ENCODE results near the gene EFNA1.

Gene EFNA1

DNA sequence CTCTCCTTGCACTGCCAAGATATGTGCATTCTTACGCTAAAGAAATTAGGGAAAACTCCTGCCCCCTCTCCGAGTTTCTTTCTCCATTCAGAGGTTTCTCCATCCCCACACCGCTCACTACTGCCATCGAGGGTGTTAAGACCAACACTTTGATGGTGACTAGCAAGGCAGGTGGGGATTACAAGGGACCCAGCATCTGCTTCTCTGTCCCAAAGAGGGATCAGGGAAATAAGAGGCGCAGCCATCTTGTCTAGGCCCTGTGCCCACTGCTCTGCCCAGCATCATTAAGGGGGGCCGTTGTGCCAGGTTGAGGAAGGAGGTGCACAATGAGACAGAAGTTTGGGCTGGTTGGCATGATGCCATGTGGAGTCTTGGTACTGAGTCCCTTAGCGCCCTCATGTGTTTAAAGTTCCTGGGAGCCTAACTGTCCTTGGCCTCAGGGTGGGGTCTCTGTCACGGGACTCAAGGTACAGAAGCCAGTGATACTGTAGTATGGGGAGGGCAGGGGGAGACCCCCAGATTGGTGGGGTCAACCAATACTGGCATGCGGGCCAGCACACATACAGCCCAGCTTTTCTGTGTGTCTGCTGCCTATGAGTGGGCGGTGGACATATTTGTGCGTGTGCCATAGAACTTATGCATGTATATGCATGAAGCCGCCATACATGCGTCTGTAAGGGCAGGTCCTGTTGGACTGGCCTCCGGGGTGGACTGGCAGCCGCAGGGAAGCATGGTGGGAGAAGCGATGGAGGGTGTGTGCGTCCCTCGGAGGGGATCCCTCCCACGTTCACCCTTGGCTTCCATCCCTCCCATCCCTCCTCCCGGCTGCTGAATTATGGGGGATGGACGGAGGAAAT lies 43.6 kb upstream of the EFNA1 start (continued):
- TF ChIP-seq, protein P1, sequence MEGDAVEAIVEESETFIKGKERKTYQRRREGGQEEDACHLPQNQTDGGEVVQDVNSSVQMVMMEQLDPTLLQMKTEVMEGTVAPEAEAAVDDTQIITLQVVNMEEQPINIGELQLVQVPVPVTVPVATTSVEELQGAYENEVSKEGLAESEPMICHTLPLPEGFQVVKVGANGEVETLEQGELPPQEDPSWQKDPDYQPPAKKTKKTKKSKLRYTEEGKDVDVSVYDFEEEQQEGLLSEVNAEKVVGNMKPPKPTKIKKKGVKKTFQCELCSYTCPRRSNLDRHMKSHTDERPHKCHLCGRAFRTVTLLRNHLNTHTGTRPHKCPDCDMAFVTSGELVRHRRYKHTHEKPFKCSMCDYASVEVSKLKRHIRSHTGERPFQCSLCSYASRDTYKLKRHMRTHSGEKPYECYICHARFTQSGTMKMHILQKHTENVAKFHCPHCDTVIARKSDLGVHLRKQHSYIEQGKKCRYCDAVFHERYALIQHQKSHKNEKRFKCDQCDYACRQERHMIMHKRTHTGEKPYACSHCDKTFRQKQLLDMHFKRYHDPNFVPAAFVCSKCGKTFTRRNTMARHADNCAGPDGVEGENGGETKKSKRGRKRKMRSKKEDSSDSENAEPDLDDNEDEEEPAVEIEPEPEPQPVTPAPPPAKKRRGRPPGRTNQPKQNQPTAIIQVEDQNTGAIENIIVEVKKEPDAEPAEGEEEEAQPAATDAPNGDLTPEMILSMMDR (tag by site-specific recombination; IDR thresholded peaks at IDR 0.05), result peak; percentile 33
- no peak for TF ChIP-seq ZNF350 (tag by site-specific recombination; IDR thresholded peaks at IDR 0.05)
- TF ChIP-seq, protein P2, sequence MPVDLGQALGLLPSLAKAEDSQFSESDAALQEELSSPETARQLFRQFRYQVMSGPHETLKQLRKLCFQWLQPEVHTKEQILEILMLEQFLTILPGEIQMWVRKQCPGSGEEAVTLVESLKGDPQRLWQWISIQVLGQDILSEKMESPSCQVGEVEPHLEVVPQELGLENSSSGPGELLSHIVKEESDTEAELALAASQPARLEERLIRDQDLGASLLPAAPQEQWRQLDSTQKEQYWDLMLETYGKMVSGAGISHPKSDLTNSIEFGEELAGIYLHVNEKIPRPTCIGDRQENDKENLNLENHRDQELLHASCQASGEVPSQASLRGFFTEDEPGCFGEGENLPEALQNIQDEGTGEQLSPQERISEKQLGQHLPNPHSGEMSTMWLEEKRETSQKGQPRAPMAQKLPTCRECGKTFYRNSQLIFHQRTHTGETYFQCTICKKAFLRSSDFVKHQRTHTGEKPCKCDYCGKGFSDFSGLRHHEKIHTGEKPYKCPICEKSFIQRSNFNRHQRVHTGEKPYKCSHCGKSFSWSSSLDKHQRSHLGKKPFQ (tag by site-specific recombination; IDR thresholded peaks at IDR 0.05), result no peak
- TF ChIP-seq, protein P3, sequence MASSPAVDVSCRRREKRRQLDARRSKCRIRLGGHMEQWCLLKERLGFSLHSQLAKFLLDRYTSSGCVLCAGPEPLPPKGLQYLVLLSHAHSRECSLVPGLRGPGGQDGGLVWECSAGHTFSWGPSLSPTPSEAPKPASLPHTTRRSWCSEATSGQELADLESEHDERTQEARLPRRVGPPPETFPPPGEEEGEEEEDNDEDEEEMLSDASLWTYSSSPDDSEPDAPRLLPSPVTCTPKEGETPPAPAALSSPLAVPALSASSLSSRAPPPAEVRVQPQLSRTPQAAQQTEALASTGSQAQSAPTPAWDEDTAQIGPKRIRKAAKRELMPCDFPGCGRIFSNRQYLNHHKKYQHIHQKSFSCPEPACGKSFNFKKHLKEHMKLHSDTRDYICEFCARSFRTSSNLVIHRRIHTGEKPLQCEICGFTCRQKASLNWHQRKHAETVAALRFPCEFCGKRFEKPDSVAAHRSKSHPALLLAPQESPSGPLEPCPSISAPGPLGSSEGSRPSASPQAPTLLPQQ (tag by site-specific recombination; IDR thresholded peaks at IDR 0.05), result no peak
- TF ChIP-seq ZFHX2 (tag by site-specific recombination; conservative IDR thresholded peaks at IDR 0.05), result peak; percentile 76
- TF ChIP-seq, protein P4, sequence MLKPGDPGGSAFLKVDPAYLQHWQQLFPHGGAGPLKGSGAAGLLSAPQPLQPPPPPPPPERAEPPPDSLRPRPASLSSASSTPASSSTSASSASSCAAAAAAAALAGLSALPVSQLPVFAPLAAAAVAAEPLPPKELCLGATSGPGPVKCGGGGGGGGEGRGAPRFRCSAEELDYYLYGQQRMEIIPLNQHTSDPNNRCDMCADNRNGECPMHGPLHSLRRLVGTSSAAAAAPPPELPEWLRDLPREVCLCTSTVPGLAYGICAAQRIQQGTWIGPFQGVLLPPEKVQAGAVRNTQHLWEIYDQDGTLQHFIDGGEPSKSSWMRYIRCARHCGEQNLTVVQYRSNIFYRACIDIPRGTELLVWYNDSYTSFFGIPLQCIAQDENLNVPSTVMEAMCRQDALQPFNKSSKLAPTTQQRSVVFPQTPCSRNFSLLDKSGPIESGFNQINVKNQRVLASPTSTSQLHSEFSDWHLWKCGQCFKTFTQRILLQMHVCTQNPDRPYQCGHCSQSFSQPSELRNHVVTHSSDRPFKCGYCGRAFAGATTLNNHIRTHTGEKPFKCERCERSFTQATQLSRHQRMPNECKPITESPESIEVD (tag by site-specific recombination; IDR thresholded peaks at IDR 0.05), result no peak
- TF ChIP-seq ZNF768 (tag by site-specific recombination; IDR thresholded peaks at IDR 0.05), result no peak
- no peak for TF ChIP-seq ZNF140 (tag by site-specific recombination; IDR thresholded peaks at IDR 0.05)
- TF ChIP-seq ZNF555 (tag by site-specific recombination; conservative IDR thresholded peaks at IDR 0.05), result no peak
- no peak for TF ChIP-seq ZNF155 (tag by site-specific recombination; IDR thresholded peaks at IDR 0.05)
- TF ChIP-seq ZNF549 (tag by site-specific recombination; IDR thresholded peaks at IDR 0.05), result no peak
- no peak for TF ChIP-seq ZNF701 (tag by site-specific recombination; IDR thresholded peaks at IDR 0.05)
- 0 out of 2 replicates have a peak, but pooled peaks have one; percentile 38 for TF ChIP-seq ZBTB7A (tag by site-specific recombination; IDR thresholded peaks at IDR 0.05; ENCODE audit: low read depth)
- TF ChIP-seq ZNF501 (tag by site-specific recombination; IDR thresholded peaks at IDR 0.05), result no peak
- no peak for TF ChIP-seq ZNF335 (tag by site-specific recombination; conservative IDR thresholded peaks at IDR 0.05)
- peak; percentile 14; the same call in 1 of the 2 replicates for TF ChIP-seq ZBTB48 (tag by site-specific recombination; IDR thresholded peaks at IDR 0.05)
- TF ChIP-seq ZEB2 (tag by site-specific recombination; IDR thresholded peaks at IDR 0.05), result no peak
- TF ChIP-seq FEZF1 (tag by site-specific recombination; IDR thresholded peaks at IDR 0.05), result no peak
- TF ChIP-seq SETDB1 (IDR thresholded peaks at IDR 0.05; ENCODE audit: insufficient read length, low read length), result no peak
- TF ChIP-seq RBAK (tag by site-specific recombination; IDR thresholded peaks at IDR 0.05), result no peak
- TF ChIP-seq, protein P5, sequence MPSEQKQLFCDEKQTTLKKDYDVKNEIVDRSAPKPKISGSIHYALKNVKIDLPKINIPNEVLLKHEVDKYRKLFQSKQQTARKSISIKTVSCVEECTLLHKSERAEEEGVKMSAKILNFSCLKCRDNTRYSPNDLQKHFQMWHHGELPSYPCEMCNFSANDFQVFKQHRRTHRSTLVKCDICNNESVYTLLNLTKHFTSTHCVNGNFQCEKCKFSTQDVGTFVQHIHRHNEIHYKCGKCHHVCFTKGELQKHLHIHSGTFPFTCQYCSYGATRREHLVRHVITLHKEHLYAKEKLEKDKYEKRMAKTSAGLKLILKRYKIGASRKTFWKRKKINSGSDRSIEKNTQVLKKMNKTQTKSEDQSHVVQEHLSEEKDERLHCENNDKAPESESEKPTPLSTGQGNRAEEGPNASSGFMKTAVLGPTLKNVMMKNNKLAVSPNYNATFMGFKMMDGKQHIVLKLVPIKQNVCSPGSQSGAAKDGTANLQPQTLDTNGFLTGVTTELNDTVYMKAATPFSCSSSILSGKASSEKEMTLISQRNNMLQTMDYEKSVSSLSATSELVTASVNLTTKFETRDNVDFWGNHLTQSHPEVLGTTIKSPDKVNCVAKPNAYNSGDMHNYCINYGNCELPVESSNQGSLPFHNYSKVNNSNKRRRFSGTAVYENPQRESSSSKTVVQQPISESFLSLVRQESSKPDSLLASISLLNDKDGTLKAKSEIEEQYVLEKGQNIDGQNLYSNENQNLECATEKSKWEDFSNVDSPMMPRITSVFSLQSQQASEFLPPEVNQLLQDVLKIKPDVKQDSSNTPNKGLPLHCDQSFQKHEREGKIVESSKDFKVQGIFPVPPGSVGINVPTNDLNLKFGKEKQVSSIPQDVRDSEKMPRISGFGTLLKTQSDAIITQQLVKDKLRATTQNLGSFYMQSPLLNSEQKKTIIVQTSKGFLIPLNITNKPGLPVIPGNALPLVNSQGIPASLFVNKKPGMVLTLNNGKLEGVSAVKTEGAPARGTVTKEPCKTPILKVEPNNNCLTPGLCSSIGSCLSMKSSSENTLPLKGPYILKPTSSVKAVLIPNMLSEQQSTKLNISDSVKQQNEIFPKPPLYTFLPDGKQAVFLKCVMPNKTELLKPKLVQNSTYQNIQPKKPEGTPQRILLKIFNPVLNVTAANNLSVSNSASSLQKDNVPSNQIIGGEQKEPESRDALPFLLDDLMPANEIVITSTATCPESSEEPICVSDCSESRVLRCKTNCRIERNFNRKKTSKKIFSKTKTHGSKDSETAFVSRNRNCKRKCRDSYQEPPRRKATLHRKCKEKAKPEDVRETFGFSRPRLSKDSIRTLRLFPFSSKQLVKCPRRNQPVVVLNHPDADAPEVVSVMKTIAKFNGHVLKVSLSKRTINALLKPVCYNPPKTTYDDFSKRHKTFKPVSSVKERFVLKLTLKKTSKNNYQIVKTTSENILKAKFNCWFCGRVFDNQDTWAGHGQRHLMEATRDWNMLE (tag by site-specific recombination; conservative IDR thresholded peaks at IDR 0.05; ENCODE audit: low read depth), result no peak
- TF ChIP-seq PRDM1 (tag by site-specific recombination; IDR thresholded peaks at IDR 0.05), result no peak
- TF ChIP-seq, protein P6, sequence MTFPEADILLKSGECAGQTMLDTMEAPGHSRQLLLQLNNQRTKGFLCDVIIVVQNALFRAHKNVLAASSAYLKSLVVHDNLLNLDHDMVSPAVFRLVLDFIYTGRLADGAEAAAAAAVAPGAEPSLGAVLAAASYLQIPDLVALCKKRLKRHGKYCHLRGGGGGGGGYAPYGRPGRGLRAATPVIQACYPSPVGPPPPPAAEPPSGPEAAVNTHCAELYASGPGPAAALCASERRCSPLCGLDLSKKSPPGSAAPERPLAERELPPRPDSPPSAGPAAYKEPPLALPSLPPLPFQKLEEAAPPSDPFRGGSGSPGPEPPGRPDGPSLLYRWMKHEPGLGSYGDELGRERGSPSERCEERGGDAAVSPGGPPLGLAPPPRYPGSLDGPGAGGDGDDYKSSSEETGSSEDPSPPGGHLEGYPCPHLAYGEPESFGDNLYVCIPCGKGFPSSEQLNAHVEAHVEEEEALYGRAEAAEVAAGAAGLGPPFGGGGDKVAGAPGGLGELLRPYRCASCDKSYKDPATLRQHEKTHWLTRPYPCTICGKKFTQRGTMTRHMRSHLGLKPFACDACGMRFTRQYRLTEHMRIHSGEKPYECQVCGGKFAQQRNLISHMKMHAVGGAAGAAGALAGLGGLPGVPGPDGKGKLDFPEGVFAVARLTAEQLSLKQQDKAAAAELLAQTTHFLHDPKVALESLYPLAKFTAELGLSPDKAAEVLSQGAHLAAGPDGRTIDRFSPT (tag by site-specific recombination; IDR thresholded peaks at IDR 0.05), result no peak
- TF ChIP-seq ZNF677 (tag by site-specific recombination; IDR thresholded peaks at IDR 0.05), result no peak
- TF ChIP-seq ZXDB (tag by site-specific recombination; IDR thresholded peaks at IDR 0.05), result no peak

Data from HEK293 (cell line).